SK-N-DZ (cell line): ENCODE measurements around the gene RTL1.

Experiments
- DNase-seq: peaks from one replicate; pipeline ENCODE4 v3.0.0-alpha.2; 2015; ENCODE audit warnings: low spot score

The RTL1 gene

DNA sequence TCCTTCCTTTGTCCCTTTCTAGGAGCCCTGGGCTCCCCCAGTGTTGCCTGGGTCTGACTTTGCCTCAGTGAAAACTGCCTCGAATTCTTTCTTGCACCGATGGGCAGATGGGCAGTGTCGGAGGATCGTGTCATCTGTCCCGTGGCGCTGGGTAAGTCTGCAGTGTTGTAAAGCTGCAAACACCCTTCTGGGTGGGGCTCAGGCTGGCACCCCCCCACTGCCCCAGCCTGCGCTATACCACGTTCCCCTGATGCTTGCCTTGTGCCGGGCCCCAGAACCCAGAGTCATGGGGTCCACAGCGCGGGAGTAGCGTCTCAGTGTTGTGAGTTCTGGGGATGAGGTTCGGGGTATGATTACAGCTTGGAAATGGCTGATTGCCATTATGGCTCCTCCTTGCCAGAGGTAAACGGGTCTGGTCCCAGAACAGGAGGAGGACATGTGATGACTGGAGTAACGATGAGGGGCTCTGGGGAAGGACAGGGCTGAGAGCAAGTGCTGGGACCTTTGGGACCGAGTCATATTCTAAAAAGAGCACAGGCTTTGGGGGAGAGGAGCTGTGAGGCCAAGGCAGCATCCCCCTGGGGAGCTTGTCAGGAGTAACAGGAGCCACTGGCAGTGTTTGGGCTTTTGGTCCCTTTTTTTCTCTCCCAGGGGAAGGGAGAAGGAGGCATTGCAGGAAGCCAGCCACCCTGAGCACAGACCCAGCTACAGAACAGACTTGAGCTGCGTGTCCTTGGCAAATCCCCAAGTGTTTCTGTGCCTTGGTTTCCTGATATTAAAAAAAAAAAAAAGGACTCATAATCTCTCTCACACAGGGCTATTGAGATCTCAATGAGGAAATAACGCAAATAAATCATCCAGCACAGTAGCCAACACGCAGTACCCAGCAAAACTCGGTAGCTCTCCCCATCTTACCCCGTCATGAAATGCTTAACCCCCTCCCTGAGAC, 4.3 kb downstream of the RTL1 start:
- no peak for DNase-seq

DNA sequence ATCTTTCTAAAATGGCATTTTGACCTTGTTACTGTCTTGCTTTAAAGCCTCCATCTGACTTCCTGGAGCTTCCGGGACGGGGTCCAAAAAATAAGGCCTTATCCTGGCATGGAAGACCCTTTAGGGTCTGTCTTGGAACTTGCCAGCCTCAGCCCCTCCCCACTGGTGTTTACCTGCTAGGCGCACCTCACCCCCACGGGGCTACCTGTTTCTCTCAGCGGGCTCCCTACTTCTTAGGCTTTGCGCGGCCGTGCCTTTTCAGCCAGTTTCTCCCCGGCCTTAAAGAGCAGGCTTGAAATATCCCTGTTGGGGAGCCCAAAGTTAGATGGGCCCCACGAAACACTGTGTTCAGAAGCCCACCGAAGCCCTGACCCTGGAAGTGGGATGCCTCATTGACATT, 5.1 kb downstream of the RTL1 start:
- DNase-seq, result no peak

DNA sequence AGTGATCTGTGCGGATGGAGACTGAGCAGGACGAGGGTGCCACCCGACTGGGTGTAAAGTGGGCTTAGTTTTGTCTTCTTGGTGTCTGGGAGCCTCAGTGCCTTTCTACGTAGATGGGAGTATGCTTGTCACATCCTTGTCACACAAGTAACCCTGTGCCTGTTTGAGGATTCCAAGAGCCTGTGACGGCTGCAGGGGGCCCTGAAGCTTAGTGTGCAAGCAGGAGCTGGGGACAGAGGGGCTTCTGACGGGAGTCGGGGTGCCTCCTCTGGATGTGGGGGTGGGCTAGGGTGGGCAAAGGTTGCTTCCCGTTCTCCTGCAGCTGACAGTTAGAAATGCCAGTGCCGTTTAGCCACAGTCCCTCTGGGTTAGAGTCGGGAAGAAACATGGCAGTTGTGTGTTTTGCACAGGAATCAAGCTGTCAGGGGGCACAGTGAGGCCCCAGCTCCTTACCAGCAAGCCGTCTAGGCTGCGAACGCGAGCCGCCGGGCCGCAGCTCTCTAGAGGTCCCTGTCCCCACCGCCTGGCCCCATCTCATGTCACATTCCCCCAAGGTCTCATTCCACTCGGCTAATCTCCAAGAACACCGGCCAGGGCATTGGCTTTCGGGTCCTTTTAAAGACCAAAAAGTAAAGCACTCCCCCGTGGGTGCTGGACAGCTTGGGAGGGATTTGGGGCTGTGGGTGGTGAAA, 7.0 kb downstream of the RTL1 start:
- DNase-seq, result no peak

DNA sequence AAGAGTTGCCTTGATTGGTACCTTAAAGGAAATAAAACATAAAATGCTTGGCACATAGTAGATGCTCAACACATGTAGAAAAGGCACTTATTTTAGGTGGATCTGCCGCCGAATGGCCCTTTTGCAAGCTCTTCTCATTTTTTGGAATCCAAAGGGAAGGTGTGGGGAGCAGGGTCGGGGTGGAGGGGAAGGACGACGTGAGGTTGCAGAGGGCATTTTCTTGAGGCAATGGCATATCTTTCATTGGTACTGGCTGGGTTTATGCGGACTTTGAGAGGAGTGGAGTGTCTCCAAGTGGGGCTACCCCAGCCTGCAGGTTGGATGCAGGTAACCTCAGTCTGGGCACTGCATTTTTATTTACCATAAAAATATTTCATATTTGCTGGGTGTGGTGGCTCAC, 8.1 kb downstream of the RTL1 start:
- no peak for DNase-seq

DNA sequence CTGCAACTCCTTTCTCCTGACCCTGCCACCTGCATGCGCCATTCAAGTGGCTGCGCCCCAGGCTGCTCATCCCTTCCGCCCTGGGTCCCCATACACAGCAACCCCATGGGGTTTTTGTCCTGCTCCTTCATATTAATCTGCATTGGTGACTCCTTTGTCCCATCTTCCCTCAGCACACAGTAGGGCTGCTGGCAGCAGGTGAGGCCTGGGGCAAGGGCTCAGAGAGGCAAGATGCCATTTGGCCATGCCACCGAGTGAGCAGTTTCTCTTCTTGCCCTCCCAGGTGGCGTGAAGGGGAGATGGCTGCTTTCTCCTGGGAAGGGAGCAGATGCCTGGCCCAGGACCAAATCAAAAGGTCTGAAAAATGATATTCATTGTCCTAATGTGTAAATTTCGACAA, 9.1 kb downstream of the RTL1 start:
- no peak for DNase-seq

DNA sequence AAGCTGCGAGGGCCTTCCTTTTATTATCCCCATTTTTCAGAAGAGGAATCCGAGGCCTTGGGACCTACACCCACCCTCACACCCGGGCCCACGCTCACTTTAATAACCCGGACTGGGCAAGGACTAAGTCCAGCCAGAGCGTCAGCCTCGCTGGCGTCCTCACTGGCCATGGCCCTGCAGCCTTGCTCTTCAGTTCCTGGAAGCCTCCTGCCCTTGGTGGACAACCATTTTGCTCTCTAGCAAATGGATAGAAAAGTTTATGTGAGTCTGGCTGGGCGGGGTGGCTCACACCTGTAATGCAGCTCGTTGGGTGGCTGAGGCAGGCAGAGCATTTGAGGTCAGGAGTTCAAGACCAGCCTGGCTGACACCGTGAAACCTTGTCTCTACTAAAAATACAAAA, 9.8 kb downstream of the RTL1 start:
- no peak for DNase-seq

DNA sequence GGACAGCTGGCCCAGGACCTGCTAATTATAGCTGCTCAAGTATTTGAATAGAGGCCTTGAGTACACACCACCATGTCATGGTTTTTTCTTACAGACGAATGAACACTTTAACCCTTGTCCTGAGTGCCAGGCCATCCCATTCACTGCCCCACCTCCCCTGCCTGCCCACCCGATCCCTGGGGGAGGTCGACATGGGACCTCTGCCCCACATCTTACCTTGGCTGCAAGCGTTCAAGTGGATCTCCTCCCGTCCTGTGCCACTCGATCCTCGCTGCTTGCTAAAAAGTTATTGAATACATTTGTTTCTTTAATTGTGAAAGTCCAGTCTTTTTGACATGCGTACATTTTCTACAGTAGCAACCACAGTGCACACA, 10.3 kb downstream of the RTL1 start:
- DNase-seq, result no peak

DNA sequence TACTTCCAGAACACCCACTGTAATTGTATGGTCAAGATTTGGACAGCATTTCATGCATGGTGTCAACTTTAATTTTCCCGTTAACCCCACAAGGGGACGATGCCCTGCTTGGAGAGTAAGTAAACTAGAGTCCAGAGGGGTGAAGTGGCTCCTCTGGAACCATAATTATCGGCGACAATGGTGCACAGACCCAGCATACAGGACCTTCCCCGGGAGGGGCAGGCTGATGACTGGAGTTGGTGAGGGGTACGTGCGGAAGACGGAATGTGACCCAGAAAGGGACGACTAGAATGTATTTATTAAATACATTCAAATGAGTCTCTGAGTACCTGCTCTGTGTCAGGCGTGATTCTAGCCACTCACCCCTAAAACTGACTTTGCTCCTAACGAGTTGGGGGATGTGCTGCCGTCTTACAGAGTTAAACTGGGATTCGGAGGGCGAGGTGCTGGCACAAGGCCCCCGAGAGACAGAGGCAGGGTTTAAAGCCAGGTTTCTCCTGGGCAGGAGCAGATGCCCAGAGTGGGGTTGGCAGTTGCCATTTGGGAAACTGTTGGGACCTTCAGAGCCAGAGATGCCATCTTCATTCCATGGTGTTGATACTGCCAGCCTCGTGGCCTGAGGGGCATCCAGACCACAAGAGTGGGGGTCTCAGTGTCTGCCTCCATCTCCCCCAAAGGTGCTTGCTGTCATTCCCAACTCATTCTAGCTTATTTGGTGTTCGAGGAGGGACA, 10.9 kb downstream of the RTL1 start:
- no peak for DNase-seq

DNA sequence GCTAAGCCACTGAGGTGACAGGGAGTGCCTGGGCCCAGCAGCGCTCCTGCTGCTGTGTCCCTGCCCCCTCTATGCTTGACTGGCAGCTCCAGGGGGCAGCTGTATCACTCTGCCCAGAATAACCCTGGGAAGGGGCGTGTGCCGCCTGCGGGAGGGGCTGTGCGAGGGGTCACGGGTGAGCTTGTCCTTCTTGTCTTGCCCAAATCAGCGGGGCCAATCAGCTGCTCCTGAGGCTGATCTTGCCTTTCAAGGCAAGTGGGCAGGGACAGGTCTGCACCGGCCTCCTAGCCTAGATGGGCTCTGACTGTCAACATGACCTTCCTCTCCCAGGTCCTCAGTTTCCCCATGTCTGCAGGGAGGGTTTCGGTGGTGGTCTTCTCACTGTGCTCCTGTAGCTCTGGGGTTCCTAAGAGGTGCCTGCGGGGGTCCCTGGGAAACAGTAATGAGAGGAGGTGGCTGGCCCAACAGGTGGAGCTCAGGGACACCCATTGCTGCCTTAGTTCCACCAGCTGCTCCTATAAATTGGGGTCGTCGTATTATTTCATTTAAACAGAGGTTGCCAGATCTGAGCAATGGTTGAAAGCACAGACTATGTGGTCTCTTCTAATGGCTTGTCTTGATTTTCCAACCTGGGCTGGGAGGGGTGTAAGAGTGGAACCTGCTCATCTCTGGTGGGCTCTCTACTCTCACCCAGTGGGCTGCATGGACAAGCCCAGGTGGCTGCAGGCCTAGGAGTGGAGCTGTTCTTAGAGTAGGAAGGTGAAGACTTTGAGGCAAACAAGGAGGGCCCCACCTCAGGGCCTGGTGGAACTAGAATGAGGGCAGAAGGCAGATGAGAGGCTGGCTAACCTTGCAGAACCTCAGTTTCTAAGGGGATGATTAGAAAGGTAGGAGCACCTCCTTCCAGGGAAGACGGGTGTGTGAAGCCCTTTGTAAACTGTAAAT, 11.7 kb downstream of the RTL1 start:
- no peak for DNase-seq

DNA sequence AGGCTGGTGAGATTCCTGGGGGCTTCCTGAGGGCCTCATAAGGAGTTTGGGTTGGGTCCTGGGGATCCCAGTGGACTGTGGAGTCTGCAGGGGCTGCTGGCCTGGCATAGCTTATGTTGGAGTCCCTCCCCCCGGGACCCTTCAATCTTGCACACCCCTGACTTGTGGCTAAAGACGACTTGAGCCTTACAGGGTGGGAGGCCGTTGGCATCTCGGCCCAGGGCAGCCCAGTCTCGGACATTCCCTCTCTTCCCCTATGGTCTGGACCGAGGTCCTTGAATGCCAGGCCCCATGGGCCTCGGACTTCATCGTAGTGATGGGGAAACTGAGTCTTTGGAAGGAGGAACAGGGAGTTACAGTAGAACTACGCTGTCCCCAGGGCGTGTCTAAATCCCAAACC, 12.5 kb downstream of the RTL1 start:
- DNase-seq, result no peak

DNA sequence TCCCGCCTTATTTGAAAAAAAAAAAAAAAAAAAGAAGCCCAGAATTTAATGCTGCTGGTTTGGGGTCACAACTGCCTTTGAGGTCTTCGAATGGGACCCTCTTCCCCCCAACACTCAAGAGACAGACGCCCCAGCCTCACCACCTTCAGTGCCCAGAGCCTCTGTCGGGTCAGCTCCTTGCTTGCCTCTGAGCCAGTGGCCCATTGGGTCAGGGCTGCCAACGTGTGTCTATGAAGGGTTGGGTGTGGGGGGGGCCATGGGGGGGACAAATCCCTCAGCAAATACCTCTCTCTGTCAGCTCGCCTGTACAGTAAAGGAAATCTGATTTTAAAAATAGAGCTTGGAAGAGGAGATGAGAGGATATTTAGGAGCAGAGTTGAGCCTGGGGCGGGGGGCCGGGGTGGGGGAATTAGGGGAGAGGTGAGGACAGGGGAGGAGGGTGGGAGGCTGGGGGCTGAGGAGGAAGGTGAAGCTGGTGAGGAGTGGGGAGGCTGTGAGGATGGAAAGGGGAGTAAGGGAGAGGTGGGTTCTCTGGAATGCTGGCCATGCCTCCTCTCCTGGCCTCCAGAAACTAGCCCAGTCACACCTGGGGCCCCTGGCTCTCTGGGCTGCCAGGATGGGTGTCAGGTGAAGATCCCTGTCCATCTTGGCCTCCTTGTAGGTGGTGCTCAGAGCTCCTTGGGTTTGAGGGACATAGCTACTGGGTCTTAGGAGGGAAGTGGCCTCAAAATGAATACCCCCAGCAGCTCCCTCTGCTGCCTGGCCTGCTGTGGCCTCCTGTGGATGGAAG, 13.3 kb downstream of the RTL1 start:
- DNase-seq, result no peak

DNA sequence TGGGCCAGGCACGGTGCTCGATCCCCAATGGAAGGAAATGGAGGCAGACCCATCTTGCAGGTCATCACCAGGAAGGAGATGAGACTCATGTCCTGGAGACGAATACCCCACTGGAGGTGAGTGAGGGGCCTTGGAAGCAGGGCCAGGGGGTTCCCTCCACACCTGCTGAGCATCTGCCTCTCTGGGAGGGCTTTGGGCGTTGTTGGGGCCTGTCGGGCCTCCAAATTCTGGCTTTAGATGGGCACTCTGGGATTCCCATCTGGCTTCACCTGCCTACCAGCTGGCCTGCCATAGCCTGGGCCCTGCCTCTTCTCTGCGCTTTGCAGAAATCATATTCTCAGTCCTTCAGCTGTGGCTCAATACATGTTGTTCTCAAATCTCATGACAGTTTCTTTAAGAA, 13.9 kb downstream of the RTL1 start:
- DNase-seq, result no peak

DNA sequence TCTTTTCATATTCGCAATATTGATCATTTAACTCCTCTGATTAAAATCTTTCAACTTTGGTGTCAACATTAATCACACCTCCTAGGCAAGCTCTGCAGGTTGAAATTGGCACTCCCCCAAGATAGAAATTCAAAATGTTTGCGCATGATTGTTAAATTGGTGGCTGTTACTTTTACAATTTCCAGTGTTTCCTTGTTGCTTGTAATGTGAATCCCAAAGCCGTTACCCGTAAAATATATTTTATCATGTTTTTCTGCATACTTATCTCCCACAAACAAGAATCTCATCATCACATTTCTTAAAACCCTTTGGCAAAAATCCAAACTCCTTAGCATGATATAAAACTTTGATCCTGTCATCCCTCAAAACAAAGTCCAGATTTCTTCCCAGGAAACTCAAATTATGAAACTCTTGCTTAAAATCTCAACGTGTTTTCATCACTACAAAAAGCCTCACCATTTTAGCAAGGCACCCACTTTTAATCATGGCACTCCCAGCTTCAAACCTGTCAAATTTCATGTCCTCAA, 14.7 kb downstream of the RTL1 start:
- DNase-seq, result no peak

DNA sequence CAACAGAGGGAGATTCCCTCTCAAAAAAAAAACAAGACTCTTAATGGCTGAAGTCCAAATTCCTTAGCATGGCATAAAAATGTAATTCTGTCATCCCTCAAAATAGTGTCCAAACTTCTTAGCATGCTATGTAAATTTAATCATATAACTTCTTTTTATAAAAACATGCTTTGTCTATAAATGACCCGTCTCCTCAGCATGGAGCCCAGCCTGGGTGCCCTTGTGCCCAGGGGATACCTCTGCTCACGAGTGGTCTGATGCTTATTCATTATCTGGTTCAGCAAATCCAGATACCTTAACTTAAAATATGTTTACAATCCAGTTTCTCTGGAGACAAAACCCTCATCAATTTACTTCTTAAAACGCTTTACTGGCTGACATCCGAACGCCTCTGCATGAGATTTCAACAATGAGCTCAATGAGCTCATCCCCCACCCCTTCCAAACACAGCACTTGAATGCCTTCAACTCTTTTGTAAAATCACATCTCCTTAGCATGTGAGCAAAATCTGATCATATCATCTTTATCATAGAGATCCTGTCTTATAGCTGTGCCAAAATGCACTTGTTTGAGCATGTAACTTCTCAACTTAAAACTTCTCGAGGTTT, 15.7 kb downstream of the RTL1 start:
- DNase-seq, result no peak

DNA sequence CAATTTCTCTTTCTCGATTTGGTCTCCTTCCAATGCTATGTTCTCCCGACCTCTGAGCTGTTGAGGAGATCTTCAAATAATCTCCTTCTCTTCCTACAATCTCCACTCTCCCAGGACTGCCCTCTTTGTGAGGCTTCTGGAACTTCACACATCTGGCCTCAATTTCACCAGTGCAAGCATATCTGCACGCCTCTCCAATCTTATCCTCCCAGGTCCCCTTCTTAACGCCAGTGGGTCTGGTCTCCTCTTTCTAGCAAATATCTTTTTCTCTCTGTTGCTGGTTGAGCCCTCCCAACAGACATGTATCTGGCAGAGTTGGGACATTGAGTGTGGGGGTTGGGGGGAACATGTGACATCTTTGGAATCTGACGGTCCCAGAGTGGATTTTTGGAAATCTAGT, 17.9 kb downstream of the RTL1 start:
- no peak for DNase-seq

DNA sequence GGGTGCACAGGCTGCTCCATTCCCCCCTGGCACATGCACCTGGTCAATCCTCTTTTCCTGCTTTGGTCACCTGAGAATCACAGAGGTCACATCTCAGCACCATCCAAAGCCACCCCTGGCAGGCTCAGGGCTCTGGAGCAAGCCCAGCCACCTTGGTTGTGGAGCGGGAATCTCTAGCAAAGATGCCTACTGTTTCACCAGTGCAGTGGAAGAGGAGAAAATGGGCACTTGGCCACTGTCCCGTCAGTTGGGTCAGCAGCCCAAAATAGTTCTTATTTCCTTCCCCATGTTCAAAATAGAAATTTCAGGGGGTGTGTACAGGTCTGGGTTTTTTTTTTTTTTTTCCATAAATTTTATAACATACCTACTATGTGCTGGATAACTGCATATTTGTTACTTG, 18.3 kb downstream of the RTL1 start:
- no peak for DNase-seq

DNA sequence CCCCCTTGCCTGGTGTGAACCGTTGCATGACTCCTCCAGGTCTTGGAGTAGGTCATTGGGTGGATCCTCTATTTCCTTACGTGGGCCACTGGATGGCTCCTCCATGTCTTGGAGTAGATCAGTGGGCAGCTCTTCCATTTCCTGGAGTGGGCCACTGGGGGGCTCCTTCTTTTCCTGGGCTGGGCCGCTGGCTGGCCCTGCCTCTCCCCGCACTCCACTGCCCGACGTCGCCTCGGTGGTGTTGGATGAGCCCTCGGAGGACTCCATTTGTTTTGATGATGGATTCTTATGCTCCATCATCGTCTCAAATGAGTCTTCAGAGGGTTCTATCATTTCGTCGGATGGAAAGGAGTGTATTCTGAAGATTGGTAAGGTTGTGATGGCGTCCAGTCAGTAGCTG, 19.1 kb downstream of the RTL1 start:
- no peak for DNase-seq

DNA sequence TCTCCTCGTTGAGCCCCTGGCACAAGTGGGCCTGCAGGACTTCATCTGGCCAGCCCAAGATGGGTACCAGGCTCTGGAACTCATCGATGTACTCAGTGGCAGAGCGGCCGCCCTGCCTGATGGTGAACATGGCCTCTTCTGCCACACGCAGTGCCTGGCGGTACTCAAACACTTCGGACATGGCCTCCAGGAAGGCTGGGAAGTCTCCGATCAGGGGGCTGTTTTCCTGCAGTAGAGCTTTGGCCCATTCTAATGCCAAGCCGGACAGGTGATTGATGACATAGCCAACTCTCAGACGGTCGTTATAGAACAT, 19.8 kb downstream of the RTL1 start:
- DNase-seq, result no peak

DNA sequence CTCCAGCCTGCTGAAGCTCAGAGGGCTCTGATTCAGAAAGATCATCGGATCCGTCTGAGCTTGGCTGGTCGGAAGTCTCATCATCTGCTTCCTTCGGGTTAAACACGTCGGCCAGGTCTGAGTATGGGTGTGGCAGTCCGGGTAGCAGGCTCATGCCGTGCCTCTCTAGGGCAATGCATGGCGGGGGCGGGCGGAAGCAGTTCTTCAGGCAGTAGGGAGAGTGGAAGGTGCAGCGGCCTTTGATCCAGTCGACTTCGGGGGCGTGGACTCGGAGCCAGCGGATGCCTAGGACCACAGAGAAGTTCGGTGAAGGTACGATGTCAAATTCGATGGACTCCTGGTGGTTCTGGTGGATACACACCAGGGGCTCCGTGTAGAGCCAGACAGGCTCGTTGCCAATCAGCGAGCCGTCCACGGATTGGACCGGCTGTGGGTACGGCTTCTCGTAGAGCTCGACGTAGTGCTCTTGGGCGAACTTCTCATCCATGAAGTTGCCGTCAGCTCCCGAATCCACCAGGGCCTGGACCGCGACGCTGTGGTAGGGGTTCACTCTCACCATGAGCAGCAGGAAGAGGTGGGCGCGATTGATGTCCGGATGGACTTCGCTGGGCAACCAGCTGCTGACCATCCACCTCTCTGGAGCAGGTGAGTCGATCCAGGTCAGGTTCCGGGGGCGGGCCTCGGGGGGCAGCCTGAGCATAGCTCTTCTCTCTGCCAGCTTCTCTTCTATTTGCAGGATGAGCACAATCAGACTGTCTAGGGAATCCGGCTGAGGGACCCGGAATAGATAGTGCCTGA, 20.3 kb downstream of the RTL1 start:
- DNase-seq, result no peak
